ENCODE measurements around the gene MED25. TPM values are rescaled to one million over a fixed set of nuclear protein-coding genes. Genes with fewer than 3 reads are reported as not detected.

MED25 gene
- total RNA-seq, 1 donor from 2014 or later = 25.0 TPM

DNA sequence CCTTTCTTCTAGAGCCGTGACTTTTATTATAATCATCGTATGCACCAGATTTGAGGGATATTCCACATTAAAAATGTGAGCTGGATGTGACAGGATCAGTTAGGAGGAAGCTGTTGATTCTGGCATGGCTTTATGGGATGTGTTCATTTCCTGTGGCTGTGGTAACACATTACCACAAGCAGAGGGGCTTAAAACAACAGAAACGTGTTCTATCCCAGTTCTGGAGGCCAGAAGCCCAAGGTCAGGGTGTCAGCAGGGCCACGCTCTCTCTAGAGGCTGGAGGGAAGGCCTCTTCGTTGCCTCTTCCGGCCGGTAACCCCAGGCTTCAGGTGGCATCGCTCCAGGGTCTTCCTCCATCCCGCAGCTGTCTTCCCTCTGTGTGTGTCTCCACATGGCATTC lies 14.5 kb downstream of the MED25 start:
- no peaks in the 10 kb centered on the region for H3K27me3 ChIP-seq
- no peaks in the 10 kb centered on the region for H3K9me3 ChIP-seq
- DNase-seq (ENCODE audit: extremely low spot score in 2 of 2) = no peak
- no peak overlapping the region for H3K27ac ChIP-seq
- H3K4me3 ChIP-seq = no peak overlapping the region
- TF ChIP-seq, protein P1, sequence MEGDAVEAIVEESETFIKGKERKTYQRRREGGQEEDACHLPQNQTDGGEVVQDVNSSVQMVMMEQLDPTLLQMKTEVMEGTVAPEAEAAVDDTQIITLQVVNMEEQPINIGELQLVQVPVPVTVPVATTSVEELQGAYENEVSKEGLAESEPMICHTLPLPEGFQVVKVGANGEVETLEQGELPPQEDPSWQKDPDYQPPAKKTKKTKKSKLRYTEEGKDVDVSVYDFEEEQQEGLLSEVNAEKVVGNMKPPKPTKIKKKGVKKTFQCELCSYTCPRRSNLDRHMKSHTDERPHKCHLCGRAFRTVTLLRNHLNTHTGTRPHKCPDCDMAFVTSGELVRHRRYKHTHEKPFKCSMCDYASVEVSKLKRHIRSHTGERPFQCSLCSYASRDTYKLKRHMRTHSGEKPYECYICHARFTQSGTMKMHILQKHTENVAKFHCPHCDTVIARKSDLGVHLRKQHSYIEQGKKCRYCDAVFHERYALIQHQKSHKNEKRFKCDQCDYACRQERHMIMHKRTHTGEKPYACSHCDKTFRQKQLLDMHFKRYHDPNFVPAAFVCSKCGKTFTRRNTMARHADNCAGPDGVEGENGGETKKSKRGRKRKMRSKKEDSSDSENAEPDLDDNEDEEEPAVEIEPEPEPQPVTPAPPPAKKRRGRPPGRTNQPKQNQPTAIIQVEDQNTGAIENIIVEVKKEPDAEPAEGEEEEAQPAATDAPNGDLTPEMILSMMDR (IDR thresholded peaks at IDR 0.05) = no peak
- intact Hi-C loops (cut with DNase I) = no loop called here
- H3K36me3 ChIP-seq = peaks cover 3 to 76% of the 10 kb centered on the region in 2 donors
- no peaks in the 10 kb centered on the region for H3K4me1 ChIP-seq

DNA sequence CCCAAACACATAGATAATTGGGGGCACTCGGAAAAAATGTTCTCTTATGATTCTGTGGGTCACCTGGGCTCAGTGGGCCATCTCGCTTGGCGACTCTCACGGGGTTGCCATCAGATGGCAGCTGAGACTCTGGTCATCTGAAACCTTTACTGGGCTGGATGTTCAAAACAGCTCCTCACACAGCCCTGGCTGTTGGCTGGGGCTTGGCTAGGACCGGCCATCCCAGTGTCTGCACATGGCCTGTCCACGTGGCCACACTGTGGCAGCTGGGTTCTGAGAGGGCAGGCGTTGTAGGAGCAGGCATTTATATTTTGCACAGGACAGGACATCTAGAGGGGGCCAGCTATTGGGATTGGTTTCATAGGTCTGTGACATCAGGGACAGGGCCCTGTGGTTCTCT lies 15.5 kb downstream of the MED25 start:
- H3K4me3 ChIP-seq = no peak overlapping the region
- TF ChIP-seq POLR2AphosphoS5 (IDR thresholded peaks at IDR 0.05; ENCODE audit: insufficient read depth in 1 of 2, low read depth in 1 of 2) (no peak), POLR2A (IDR thresholded peaks at IDR 0.05) (no peak)
- TF ChIP-seq, protein P1 (IDR thresholded peaks at IDR 0.05) = no peak

DNA sequence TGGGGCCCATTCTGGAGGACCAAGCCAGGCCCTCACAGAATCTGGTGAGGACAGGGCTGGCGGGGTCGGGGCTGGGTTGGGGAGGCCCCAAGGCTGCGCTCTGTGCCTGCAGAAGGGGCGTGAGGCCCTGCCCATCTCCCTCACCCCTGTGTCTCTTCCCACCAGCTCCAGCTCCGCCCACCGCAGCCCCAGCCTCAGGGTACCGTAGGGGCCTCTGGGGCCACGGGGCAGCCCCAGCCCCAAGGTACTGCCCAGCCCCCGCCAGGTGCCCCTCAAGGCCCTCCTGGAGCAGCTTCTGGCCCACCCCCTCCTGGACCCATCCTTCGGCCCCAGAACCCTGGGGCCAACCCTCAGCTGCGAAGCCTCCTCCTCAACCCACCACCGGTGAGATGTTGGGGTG lies 17.5 kb downstream of the MED25 start:
- Histone ChIP-seq H3K4me1 (no peaks in the 10 kb centered on the region), H3K9me3 (no peaks in the 10 kb centered on the region), H3K27ac (no peak overlapping the region), H3K36me3 (peaks cover 3 to 75% of the 10 kb centered on the region in 2 donors), H3K4me3 (no peak overlapping the region), H3K27me3 (no peaks in the 10 kb centered on the region)
- intact Hi-C loops (cut with DNase I) = no loop called here
- DNase-seq (ENCODE audit: extremely low spot score in 2 of 2) = no peak
- no peak for TF ChIP-seq POLR2AphosphoS5 (IDR thresholded peaks at IDR 0.05; ENCODE audit: insufficient read depth in 1 of 2, low read depth in 1 of 2)
- no peak for TF ChIP-seq POLR2A (IDR thresholded peaks at IDR 0.05)
- TF ChIP-seq, protein P1 (IDR thresholded peaks at IDR 0.05) = no peak

More for the DNA sequence above, 15.5 kb downstream of the MED25 start:
- no peaks in the 10 kb centered on the region for H3K27me3 ChIP-seq
- no peak for DNase-seq (ENCODE audit: extremely low spot score in 2 of 2)
- H3K9me3 ChIP-seq = no peaks in the 10 kb centered on the region
- H3K27ac ChIP-seq = no peak overlapping the region
- peaks cover 3 to 76% of the 10 kb centered on the region in 2 donors for H3K36me3 ChIP-seq
- no peaks in the 10 kb centered on the region for H3K4me1 ChIP-seq
- intact Hi-C loops (cut with DNase I) = no loop called here

DNA sequence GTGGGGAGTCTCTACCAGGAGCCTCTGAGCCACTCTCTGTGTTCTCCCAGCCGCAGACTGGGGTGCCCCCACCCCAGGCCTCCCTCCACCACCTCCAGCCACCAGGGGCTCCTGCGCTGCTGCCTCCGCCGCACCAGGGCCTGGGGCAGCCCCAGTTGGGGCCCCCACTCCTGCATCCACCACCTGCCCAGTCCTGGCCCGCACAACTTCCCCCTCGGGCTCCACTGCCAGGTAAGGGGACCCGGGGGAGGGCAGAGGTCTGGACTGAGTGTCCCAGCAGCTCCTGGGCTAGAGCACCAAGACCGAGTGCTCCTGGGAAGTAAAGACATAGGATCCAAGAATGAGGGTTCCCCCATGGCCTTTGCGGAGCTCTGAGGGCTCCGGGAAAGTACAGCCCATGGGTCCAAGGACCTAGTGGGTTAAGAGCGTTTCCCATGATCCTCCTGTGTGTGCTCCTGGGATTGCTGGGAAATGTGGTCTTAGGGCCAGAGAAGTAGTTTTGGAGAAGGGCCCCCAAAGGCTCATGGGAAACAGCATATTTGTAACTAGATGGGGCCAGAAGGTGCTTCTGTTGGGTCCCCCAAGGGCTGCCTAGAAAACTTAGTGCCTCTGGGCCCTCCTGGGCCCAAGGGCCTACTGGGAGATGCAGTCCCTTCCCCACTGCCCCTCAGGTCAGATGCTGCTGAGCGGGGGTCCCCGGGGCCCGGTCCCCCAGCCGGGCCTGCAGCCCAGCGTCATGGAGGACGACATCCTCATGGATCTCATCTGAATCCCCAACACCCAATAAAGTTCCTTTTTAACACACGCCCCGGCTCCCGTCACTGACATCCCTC lies 18.3 kb downstream of the MED25 start:
- Histone ChIP-seq H3K27me3 (no peaks in the 10 kb centered on the region), H3K36me3 (peaks cover 3 to 67% of the 10 kb centered on the region in 2 donors), H3K4me3 (no peak overlapping the region), H3K9me3 (no peaks in the 10 kb centered on the region), H3K4me1 (no peaks in the 10 kb centered on the region), H3K27ac (no peak overlapping the region)
- no peak for DNase-seq (ENCODE audit: extremely low spot score in 2 of 2)
- intact Hi-C loops (cut with DNase I) = no loop called here
- TF ChIP-seq POLR2AphosphoS5 (IDR thresholded peaks at IDR 0.05; ENCODE audit: insufficient read depth in 1 of 2, low read depth in 1 of 2) = no peak
- TF ChIP-seq, protein P1 (IDR thresholded peaks at IDR 0.05) = no peak

DNA sequence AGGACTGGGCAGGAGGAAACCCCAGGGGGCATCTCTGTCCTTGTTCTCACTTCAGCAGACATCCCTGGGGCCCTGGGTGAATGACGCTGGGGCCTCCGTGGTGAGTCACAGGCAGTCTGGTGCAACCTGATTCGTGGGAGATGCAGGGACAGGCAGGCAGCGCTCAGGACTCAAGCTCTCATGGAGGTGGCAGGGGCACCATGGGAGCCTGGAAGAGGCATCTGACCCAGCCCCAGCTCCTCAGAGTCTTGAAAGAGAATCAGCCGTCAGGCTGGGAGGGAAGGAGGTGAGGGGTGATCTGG lies 18.9 kb downstream of the MED25 start:
- intact Hi-C loops (cut with DNase I) = no loop called here
- Histone ChIP-seq H3K4me1 (no peaks in the 10 kb centered on the region), H3K9me3 (no peaks in the 10 kb centered on the region), H3K27ac (no peak overlapping the region), H3K4me3 (no peak overlapping the region), H3K36me3 (peaks cover 3 to 62% of the 10 kb centered on the region in 2 donors), H3K27me3 (no peaks in the 10 kb centered on the region)
- DNase-seq (ENCODE audit: extremely low spot score in 2 of 2) = no peak
- TF ChIP-seq POLR2A (IDR thresholded peaks at IDR 0.05) (no peak), POLR2AphosphoS5 (IDR thresholded peaks at IDR 0.05; ENCODE audit: insufficient read depth in 1 of 2, low read depth in 1 of 2) (no peak)
- TF ChIP-seq, protein P1 (IDR thresholded peaks at IDR 0.05) = no peak

All from vagina (tissue), 2 donors.